ENCODE data around the gene WNT1.

WNT1 gene

DNA sequence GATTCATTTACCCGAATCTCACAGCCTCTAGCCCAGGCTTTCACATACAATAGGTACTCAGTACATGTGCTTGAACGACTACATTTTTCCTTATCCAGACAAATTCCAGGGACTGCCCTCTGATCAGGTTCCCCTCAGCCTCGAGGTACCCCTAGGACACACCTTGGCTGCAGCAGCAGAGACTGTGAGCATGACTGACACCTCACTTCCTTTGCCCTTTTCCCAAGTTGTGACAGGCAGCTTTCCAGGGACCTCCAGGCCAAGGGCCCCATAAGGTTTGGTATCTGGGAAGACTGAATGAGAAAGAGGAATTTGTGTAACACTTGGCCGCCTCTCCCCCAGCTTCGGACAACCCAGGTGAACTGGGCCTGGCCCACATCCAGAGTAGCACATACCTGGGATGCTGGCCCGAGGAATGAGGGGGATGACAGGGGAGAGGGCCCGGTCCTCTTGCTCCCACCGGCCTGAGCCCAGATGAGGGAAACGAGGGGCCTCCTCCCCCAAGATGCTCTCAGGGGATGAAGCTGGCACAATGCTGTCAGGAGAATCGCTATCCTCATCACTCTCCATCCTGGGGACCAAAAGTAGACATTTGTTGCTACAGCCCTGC is 50.6 kb downstream of the WNT1 start:
- H3K9ac ChIP-seq (ENCODE audit: insufficient read length) = no peak overlapping the region

DNA sequence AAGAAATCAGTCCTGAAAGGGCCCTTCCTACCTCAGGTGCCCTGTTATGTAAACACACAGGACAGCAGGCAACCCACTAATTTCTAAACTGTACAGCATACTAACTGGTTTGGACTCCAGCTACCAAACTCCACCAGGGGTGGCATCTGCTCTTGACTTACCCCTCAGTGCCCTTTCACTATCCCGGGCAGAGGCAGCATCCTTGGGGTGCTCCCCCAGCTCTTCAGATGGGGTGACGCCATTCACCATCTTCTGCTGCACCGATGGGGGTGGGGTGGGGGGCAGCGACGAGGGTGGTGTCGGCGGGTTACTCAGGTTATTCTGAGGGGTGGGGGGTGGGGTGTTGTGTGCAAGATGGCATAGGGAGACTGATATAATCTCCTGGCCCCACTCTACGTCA is 52.0 kb downstream of the WNT1 start:
- H3K36me3 ChIP-seq (ENCODE audit: insufficient read depth, low read length) = peaks cover 80% of the 10 kb centered on the region; the same call in 1 of the 2 replicates
- TF ChIP-seq FOXP2 (optimal IDR thresholded peaks at IDR 0.05; ENCODE audit: control extremely low read depth, extremely low read length, insufficient read depth) = no peak
- H3K9ac ChIP-seq (ENCODE audit: insufficient read length) = no peak overlapping the region
- no peak overlapping the region for H3K27ac ChIP-seq
- no peak for DNase-seq (ENCODE audit: low read depth, low spot score)
- no peak overlapping the region for H3K4me3 ChIP-seq
- no peaks in the 10 kb centered on the region for H3K9me3 ChIP-seq (ENCODE audit: low read depth, low read length)

More for the DNA sequence above, 50.6 kb downstream of the WNT1 start:
- H3K36me3 ChIP-seq (ENCODE audit: insufficient read depth, low read length) = peaks cover 77% of the 10 kb centered on the region; the same call in 1 of the 2 replicates
- DNase-seq (ENCODE audit: low read depth, low spot score) = no peak
- H3K27ac ChIP-seq = no peak overlapping the region
- H3K9me3 ChIP-seq (ENCODE audit: low read depth, low read length) = no peaks in the 10 kb centered on the region
- no peak overlapping the region for H3K4me3 ChIP-seq
- no peak for TF ChIP-seq POLR2AphosphoS5 (IDR thresholded peaks at IDR 0.05; ENCODE audit: borderline replicate concordance, low read depth, low read length)
- no peak for TF ChIP-seq FOXP2 (optimal IDR thresholded peaks at IDR 0.05; ENCODE audit: control extremely low read depth, extremely low read length, insufficient read depth)
- no peak for TF ChIP-seq EZH2 (IDR thresholded peaks at IDR 0.05)

DNA sequence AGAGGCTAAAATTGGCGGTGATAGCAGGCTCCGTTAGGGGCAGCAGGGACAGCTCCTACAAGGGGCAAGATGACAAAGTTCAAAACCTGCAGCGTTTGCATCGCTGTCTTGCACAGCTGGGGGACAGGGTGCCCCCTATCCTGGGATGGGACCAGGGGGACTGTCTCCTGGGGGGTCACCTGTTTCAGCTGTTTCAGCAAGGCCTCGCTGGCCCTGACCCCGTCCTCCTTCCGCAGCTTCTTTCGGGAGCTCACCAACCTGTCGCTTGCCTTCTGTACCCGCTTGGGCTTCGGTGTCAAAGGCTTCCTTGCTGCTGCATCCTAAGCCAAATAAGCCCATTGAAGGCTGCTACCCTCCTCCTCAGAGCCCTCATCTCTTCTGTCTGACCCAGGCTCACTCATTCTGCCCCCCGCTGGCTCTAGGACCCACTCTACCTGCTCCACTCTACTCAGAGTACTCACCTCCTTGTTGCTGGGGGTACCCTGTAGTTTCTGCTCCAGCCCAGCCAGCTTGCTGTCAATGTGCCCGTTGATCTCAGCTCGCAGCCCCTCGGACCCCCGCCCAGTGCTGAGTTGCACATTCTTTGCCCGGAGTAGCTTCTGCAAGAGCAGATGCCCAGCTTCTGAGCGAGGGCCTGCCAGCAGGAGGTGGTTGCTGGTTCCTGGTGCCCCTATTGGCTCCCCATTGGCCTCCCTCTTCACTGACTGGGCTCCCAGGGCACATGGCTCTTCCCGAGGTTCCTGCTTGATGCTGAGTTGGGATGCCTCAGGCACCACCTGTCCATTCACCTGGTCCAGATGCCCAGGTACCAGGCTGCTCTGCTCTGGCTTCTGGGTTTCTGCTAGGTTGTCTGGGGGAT is 52.8 kb downstream of the WNT1 start:
- Histone ChIP-seq H3K36me3 (ENCODE audit: insufficient read depth, low read length) (peaks cover 77% of the 10 kb centered on the region), H3K4me3 (no peak overlapping the region), H3K27ac (no peak overlapping the region), H3K9ac (ENCODE audit: insufficient read length) (no peak overlapping the region), H3K9me3 (ENCODE audit: low read depth, low read length) (no peaks in the 10 kb centered on the region)
- no peak for DNase-seq (ENCODE audit: low read depth, low spot score)
- TF ChIP-seq POLR2AphosphoS5 (IDR thresholded peaks at IDR 0.05; ENCODE audit: borderline replicate concordance, low read depth, low read length) (no peak), EZH2 (IDR thresholded peaks at IDR 0.05) (no peak), FOXP2 (optimal IDR thresholded peaks at IDR 0.05; ENCODE audit: control extremely low read depth, extremely low read length, insufficient read depth) (no peak)

DNA sequence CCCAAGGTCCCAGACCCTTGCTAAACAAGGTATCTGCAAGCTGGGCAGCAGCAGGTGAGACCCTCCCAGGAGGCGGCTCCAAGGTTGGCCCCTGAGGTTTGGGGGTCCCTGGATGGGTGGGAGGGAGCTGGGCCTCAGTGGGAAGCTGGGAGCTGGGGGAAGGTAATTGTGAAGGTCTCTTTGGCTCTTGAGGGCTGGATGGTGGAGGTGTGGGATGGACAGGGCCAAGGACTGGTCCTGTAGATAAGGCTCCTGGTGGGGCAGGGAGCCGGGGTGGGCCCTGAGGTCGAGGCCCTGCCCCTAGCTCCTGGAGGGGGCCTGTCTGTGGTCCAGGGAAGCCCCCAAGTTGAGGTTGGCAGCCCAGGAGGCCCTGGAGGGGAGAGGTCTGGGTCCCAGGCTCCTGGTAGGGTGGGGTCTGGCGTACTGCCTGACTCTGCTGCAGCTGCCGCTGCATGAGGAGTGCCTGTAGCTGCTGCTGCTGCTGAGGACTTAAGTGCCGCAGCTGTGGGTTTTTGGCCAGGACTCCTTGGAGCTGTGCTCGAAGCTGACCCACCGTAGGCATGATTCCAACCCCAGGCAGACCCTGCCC is 53.5 kb downstream of the WNT1 start:
- Histone ChIP-seq H3K9ac (ENCODE audit: insufficient read length) (no peak overlapping the region), H3K9me3 (ENCODE audit: low read depth, low read length) (no peaks in the 10 kb centered on the region), H3K27ac (no peak overlapping the region), H3K4me3 (no peak overlapping the region), H3K36me3 (ENCODE audit: insufficient read depth, low read length) (peaks cover 71% of the 10 kb centered on the region)
- DNase-seq (ENCODE audit: low read depth, low spot score) = no peak
- TF ChIP-seq EZH2 (IDR thresholded peaks at IDR 0.05) (no peak), POLR2AphosphoS5 (IDR thresholded peaks at IDR 0.05; ENCODE audit: borderline replicate concordance, low read depth, low read length) (no peak), FOXP2 (optimal IDR thresholded peaks at IDR 0.05; ENCODE audit: control extremely low read depth, extremely low read length, insufficient read depth) (no peak)
